HG03060 (cell line): ENCODE results near the gene PHF19.

ENCODE experiments used
- ATAC-seq: cut with Tn5 transposase; IDR thresholded peaks from one replicate; pipeline ENCODE4 v1.9.1; 2021; ENCODE audit warnings: low read depth, moderate number of reproducible peaks; ENCODE audit not compliant: unreplicated experiment

The PHF19 gene

DNA sequence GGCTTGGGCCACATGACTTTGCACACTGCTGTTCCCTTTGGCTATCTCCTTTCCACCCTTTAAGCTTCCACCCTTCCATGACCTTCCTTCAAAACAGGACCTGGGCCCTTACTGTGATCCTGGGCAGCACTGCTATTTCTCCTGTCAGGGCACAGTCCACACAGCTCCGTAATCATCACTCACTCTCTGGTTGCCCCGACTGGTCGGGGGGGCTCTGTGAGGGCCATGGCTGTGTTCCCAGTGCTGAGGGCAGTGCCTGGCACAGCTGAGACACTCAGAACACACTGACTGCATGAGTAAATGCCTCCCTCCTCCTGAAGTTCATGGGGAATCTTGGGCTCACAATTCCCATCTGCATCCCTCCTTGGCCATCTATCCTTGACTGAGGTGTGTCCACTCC is 37.4 kb upstream of the PHF19 start:
- no peak for ATAC-seq

DNA sequence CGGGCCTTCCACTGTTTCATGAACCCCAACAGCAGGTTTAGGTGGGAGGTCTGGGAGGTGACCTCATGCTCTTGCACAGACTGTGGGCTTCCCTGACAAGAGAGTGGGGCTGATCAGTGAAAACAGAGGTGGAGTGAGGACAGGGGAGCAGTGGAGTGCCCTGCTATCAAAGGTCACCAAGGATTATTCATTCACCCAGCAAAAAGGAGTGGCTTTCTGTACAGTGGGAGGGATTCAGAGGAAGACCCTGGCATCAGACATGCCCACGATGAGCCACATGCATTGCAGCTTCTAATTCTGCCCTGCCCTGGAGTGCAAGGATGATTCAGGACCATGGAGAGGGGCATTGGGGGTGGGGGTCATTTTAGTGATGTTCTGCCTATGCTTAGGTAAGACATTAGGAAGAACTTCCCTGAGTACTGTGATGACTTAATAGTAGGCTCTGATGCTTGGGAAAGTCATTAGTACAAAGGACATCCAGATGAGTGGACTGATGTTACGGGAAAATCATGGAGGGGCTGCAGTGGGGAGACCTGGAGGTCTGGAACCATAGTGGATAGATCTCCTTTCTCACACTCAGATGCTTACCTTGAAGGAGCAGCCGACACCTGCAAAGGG is 36.8 kb upstream of the PHF19 start:
- no peak for ATAC-seq

DNA sequence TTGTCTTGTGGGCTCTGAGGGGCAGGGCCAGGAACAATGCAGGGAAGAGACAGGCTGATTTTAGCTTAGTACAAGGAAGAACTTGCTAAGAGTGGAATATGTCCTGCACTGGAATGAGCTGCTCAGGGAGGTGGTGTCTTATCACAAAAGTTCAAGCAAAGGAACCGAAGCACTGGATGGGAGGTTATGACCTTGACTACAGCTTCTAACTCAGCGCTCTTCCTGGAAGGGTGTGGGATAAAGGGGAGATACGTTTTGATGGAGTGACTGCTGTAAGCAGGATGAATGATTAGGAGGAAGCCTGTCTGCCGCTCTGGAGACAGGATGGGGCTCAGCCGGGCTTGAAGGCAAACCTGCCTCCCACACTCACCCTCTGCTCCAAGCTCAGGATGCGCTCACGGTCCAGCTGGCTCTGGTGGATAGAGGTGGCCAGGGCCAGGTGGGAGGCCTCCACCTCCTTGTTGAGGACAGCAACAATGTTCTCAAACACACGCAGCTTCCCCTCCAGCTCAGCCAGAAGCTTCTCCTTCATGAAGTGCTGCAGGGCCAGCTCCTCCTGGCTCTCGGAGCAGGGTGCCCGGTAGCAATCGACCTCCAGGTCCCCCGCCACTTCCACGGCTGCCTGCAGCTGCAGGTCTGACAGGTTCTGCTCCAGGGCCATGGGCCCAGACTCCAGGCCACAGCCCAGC is 36.1 kb upstream of the PHF19 start:
- ATAC-seq: no peak

DNA sequence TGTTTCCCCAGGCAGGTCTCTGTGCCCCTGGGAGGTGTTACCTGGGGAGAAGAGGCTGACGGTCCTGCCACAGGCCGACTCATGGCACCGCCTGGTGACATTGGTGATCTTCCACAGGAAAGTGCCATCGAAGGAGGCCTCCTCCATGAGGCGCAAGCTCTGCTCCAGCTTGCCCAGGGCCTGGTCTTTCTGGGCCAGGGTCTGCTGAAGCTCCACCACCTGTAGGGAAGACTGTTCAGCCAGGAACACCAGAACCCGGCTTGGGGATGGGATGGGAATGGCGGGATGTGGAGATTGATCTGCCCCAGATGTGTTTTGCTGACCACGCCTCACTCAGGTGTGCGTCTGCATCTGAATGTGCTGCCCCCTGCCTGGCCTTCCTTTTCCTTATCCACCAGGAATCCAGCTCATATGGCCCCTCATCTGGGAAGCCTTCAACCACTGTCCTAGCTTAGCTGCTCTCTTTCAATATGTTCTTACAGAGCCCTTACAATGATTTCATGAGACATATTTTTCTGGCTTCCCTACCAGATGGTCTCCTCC is 34.4 kb upstream of the PHF19 start:
- no peak for ATAC-seq

DNA sequence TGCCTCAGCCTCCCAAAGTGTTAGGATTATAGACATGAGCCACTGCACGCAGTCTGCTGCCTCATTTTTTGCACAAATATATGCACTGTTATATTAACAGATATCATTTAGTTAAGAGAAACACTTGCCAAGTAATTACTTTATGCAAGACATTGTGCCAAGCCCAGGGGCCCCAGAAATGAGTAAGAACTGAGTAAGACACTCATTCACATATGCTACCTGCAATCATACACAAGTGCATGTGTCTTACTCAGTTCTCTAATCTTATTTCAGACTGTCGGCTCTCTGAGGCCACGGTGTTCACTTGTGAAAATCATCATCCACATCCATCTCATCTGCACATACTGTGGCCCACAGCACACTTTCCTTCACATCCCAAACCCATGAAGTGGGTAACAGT is 33.7 kb upstream of the PHF19 start:
- ATAC-seq: no peak

DNA sequence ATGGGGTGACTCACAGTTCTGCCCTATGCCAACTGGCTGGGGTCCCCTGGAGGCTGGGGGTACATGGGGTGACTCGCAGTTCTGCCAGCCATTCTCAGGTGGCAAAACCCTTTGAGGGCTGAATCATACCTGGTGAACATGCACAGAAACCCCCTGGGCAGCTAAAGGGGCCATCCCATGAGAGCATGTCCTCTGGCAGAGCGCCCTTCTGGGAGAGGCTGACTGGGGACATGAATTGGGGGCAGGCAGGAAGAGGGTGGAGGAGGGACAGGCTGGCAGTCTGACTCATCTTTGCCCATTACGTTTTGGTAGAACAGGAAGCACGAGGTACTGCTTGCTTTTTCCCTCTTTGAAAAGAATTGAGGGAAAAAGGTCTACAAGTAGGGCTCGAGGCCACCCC is 32.9 kb upstream of the PHF19 start:
- ATAC-seq: no peak

DNA sequence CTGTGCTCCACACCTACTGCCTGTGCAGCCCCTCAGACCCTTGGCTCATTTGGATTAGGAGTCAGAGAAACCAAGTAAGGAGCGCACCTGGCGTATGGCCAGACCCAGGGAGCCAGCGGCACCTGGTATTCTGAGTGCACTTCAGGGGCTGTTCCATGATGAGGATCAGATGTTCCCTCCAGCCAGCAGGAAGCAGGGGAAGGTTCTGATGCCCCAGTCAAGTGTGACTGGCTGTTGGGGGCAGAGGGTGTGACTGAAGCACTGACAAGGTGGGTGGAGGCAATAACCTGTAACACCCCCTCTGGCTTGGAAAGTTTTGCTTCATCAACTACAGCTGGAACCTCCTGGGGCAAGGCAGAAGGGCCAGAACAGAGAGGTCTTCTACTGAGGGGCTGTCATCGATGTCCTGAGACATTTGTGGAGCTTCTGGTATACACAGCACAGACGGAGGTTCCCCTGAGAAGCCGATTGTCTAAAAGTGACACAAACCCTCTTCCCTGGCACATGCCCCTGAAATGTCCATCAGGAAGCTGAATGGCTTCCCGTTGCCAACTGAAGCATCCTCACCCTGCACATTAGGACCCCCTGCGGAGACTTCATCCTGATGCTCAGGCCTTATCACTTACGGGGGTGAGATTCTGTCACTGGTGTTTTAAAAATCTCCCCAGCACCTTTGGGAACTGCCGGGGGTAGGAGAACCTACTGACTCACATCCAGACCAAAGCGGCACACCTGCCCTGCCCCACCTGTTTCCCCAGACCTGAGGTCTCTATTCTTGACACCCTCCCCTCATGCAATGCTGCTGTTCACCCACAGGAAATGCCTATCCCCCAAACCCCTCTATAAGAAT is 28.6 kb upstream of the PHF19 start:
- no peak for ATAC-seq

DNA sequence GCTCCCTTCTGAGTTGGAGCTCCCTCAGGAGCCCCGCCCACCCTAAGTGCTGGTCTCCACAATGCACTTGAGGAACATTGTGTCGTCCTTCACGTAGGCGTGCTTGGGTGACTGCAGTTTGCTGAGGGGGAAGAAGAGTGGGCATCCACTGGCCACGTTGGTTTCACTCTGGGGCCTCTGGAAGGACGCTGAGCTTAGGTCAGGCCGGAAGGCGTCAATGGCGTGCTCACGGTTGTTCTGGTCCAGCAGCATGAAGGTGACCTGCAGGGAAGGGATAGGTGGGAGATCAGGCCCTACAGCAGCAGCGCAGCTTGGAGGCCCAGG is 28.0 kb upstream of the PHF19 start:
- no peak for ATAC-seq

DNA sequence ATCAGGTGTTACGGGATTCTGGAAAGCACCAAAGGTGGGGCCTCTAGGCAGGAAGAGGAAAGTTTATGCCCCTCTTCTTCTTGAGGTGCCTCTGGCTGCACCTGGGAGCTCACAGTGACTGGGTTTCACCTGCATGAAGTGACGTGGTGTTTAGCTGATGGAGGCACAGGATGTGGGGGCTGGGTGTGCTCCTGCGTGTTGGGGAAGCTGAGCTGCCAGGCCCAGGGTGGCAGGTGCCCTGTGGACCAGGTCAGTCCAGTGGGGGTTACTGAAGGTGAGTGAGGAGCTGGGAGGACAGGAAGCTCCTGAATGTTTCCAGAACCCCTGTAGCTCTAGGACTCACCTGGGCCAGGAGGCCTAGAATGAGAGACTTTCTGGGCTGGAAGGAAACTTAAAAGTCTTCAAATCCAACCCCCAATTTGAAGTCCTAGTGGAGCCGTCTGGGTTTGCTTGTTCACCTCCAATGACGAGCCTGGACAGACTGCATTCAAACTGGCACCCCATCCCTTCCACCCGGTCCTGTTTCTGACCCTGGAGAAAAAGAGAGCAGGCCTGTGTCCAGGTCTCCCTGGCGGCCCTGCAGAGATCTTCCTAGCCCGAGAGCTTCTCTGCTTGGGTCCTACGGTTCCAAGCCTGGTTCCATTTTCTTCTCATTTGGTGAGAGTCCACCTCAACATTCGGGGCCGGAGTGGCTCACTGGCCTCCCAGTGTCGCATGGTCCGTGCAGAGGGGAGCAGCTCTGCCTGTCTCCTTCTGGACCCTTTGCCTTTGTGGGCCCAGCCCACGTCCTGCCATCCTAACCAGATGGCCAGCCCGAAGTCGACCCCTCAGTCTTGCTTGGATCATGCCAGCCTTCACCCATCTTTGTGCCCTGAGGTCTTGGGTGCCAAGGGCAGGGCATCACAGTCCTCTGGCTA is 27.3 kb upstream of the PHF19 start:
- no peak for ATAC-seq

DNA sequence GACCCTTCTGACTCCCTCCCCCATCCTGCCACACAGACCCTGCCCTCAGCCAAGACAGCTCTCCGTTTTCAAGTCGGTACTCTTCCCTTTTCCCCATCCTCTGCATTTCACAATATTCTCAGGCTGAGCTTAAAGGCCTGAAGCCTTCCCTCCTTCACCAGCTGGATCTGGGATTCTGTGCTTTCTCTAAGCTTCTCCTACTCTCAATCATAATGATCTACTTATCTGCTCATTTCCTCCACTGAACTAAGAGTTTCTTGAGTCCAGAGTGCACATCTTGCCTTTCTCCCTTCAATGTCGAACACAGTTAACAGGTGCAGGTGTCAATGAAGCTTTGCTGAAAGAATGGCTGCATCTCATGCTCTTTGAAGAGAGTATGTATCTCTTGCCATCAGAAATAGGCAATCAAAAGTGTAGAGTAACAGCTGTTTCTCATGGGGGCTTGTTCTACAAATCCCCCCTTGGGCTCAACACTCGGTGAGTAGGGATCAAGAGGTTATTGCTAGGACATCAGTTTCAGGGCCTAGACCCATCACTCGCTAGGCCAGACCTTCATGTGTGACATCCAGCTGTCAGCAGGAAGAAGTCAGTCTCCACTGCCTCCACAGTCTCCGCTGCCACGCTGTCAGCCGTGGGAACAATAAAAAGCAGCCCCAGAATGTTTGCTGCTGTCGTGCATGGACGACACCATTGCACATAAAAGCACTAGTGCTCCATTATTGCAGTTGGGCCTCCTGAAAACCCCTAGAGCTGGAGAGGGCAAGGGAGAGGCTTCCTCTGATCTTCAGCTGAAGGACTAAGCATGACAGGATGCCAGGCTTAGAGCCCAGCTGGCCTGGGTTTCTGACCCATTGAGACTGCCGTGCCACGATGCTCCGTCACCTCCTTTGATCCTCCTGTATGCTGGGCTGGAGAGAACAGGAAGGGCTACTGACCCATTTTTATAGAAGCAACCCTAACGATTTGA is 25.9 kb upstream of the PHF19 start:
- ATAC-seq: no peak

DNA sequence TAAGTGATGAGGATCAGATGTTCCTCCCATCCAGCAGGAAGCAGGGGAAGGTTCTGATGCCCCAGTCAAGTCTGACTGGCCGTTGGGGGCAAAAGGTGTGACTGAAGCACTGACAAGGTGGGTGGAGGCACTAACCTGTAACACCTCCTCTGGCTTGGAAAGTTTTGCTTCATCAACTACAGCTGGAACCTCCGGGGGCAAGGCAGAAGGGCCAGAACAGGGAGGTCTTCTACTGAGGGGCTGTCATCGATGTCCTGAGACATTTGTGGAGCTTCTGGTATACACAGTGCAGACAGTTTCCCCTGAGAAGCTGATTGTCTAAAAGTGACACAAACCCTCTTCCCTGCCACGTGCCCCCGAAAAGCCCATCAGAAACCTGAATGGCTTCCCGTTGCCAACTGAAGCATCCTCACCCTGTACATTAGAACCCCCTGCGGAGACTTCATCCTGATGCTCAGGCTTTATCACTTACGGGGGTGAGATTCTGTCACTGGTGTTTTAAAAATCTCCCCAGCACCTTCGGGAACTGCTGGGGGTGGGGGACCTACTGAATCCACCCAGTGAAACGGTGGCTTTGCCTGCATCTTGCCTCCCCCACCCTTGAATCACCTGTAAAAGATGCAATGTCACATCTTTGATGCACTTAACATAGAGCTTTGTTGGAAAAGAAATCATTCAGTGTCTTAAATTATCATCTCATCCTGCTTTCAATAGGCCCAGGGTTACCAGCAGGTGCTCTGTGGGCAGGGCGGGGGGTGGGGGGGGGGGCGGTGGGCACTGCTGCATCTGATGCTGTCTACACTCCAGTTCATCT is 25.0 kb upstream of the PHF19 start:
- no peak for ATAC-seq

DNA sequence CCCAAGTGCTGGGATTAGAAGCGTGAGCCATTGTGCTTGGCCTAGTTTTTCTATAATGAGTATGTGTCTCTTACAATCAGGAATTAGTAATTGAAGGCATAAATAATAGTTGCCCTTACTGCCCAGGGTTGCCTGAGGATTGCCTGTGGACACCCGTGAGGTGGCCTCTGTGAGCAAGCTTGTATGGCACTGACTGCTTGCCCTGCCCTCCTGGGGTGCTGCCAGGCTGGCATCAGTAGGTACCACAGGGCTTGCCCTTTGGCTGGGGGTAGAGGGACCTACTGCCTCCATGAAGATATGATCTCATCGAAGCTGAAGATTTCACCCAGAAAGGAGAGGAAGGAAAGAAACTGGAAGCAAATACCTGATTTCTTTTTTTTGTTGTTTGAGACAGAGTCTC is 23.8 kb upstream of the PHF19 start:
- ATAC-seq: no peak

DNA sequence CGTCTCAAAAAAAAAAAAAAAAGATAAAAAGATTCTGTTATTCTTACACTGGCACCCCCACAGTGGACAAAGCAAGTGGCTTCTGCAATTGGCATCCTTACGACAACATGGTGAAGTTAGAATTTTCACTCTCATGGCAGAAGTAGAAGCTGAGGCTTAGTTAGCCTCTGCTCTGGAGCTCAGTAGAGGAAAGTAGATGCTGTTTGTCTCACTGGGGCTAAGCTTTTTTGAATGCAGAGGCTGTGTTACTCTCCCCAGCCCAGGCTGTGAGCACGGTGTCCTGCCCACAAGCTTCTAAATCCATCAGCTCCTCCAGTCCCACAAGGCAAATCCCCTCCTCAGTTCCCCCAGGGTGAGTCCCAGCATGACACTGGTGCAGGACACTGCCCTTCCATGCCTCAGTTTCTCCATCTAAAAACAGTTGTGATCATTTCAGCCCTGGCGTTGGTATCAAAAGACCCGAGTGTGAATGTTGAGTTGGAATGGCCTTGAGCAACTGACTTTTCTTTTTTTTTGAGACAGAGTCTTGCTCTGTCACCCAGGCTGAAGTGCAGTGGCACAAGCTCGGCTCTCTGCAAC is 22.6 kb upstream of the PHF19 start:
- no peak for ATAC-seq

DNA sequence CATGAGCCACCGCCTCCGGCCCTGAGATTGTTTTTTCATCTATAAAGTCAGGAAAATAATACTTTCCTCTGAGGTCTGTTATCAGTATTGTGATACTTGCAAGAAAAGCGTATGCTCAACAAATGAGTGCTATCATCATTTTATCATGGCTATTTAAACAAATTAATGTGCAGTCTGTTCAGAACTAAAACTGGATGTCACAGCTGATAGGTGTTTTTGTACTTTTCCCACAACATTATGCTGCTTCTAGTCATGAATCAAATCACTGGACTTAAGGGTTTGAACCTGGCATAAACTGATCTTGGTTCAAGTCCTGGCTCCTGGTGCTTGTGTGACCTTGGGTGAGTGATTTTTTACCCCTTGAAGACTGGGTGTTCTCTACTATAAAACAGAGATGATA is 21.4 kb upstream of the PHF19 start:
- ATAC-seq: no peak

DNA sequence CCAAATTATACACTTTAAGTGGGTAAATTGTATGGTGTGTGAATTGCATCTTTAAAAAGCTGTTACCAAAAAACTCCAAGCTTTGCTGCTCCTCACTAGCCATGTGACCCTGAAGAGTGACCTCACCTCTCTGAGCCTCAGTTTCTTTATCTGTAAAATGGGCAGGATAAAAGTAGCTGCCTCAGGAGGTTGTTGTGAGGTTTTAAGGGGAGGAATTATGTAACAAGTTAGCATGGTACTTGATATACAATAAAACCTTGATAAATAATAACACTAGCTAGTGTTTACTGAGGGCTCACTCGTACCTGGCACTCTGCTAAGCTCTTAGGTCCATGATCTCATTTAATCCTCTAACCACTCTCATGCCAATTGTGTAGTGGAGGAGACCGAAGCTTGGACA is 19.0 kb upstream of the PHF19 start:
- ATAC-seq: no peak

DNA sequence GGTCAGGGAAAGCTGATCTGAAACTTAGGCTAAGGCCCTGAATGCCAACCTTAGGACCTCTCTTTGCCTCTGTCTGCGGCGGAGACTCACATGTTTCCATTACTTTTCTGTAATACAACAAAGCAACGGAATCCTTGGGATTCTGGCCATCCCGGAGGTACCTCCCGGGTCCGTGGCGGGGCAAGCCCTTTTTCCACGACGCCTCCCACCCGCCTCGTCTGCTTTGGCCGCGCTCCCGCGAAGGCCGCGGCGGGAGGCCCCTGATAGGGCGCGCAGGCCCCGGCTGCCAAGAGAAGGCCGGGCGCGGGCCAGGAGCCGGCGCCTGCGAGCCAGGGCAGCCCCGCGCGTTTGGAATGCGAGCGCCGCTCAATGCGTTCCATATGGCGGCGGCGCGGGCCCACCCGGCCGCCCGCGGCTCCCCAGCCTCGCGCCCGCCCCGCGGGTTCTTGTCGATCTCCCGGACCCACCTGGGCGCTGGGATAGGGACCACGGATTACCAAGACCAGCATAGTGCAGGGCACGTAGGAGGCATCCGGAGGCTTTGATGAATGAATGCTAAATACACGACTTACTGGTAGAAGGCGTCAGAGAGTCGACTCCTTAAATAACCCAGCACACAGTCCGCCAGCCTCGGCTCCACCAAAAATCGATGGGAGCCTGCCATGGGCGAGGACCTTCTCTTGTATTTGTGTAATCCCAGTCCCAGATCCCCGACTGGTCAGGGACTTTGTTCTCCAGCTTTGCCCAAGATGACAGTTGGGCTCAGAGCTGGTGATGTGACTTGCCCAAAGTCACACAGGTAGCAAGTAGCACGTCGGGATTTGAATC is 17.5 kb upstream of the PHF19 start:
- ATAC-seq: no peak

DNA sequence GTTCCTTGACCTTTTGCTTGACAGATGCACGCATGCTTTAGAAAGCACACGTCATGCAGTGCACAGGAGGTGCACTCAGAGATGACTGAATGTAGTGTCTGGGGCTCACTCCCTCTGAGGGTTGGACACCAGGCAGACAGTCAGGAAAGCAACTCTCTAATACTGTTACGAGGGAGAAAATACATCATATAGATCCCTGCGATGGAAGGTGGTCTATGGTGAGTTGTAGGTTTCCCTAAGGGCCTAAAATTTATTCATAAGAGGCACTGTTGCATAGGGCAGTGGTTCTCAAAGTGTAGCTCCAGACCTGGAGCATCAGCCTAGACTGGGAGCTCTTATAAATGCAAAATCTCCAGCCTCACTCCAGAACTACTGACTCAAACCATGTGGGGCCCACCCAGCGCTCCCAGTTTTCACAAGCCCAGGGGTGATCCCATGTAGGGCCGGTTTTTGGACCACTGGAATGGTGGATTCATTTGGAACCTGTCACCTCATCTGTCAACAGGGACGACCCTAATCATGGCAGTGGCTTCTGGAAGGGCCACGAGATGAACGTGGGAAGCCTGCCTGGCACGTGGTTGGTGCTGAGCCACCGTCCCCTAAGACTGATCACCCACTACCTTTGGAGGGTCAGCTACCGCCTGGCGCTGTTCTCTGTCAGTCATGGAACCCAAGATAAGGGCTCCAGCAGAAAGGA is 16.8 kb upstream of the PHF19 start:
- ATAC-seq: no peak
